Measurements from ENCODE around the gene ABCA8.

The ABCA8 gene

GRCh38 chr17:68870161-68870826 is 84.9 kb downstream of the ABCA8 start:
- Histone ChIP-seq H3K9me3 (ENCODE audit: insufficient read depth, low read length) (no peaks in the 10 kb centered on the region), H3K27ac (ENCODE audit: low read depth, low read length) (no peak overlapping the region), H3K79me2 (ENCODE audit: insufficient read depth, low read length) (no peaks in the 10 kb centered on the region), H4K20me1 (ENCODE audit: low read depth, low read length) (no peaks in the 10 kb centered on the region), H3K27me3 (ENCODE audit: low read length) (no peaks in the 10 kb centered on the region), H3F3A (ENCODE audit: insufficient read depth) (no peaks in the 10 kb centered on the region), H3K36me3 (ENCODE audit: low read length) (no peaks in the 10 kb centered on the region), H3K9ac (ENCODE audit: low read length) (no peak overlapping the region), H2AFZ (ENCODE audit: low read depth, low read length, severe bottlenecking) (no peak overlapping the region), H3K4me2 (ENCODE audit: low read depth, low read length, poor library complexity, severe bottlenecking) (no peak overlapping the region), H3K9me2 (replicated peaks; ENCODE audit: insufficient read depth, low read length) (no peaks in the 10 kb centered on the region), H3K4me3 (ENCODE audit: insufficient read depth, low read length, poor library complexity, severe bottlenecking) (no peak overlapping the region)
- TF ChIP-seq EZH2phosphoT487 (conservative IDR thresholded peaks at IDR 0.05; ENCODE audit: low read length) (no peak), CTCF (IDR thresholded peaks at IDR 0.05; ENCODE audit: insufficient read depth, low read length, poor library complexity, severe bottlenecking) (no peak)

GRCh38 chr17:68868708-68869107 is 86.5 kb downstream of the ABCA8 start:
- Histone ChIP-seq H3K9me2 (replicated peaks; ENCODE audit: insufficient read depth, low read length) (no peaks in the 10 kb centered on the region), H2AFZ (ENCODE audit: low read depth, low read length, severe bottlenecking) (no peak overlapping the region), H3K27ac (ENCODE audit: low read depth, low read length) (no peak overlapping the region), H3K9ac (ENCODE audit: low read length) (no peak overlapping the region), H3K79me2 (ENCODE audit: insufficient read depth, low read length) (no peaks in the 10 kb centered on the region), H3K9me3 (ENCODE audit: insufficient read depth, low read length) (no peaks in the 10 kb centered on the region), H3K4me3 (ENCODE audit: insufficient read depth, low read length, poor library complexity, severe bottlenecking) (no peak overlapping the region), H3K36me3 (ENCODE audit: low read length) (no peaks in the 10 kb centered on the region), H4K20me1 (ENCODE audit: low read depth, low read length) (no peaks in the 10 kb centered on the region), H3F3A (ENCODE audit: insufficient read depth) (no peaks in the 10 kb centered on the region), H3K4me2 (ENCODE audit: low read depth, low read length, poor library complexity, severe bottlenecking) (no peak overlapping the region), H3K27me3 (ENCODE audit: low read length) (no peaks in the 10 kb centered on the region)
- TF ChIP-seq CTCF (IDR thresholded peaks at IDR 0.05; ENCODE audit: insufficient read depth, low read length, poor library complexity, severe bottlenecking) = no peak
- TF ChIP-seq EZH2phosphoT487 (conservative IDR thresholded peaks at IDR 0.05; ENCODE audit: low read length) = no peak

GRCh38 chr17:68867759-68868516 is 87.3 kb downstream of the ABCA8 start:
- Histone ChIP-seq H2AFZ (ENCODE audit: low read depth, low read length, severe bottlenecking) (no peak overlapping the region), H3F3A (ENCODE audit: insufficient read depth) (no peaks in the 10 kb centered on the region), H3K36me3 (ENCODE audit: low read length) (no peaks in the 10 kb centered on the region), H3K9me2 (replicated peaks; ENCODE audit: insufficient read depth, low read length) (no peaks in the 10 kb centered on the region), H3K27me3 (ENCODE audit: low read length) (no peaks in the 10 kb centered on the region), H3K79me2 (ENCODE audit: insufficient read depth, low read length) (no peaks in the 10 kb centered on the region), H3K9ac (ENCODE audit: low read length) (no peak overlapping the region), H3K27ac (ENCODE audit: low read depth, low read length) (no peak overlapping the region), H3K9me3 (ENCODE audit: insufficient read depth, low read length) (no peaks in the 10 kb centered on the region), H3K4me3 (ENCODE audit: insufficient read depth, low read length, poor library complexity, severe bottlenecking) (no peak overlapping the region), H3K4me2 (ENCODE audit: low read depth, low read length, poor library complexity, severe bottlenecking) (no peak overlapping the region), H4K20me1 (ENCODE audit: low read depth, low read length) (no peaks in the 10 kb centered on the region)
- TF ChIP-seq EZH2phosphoT487 (conservative IDR thresholded peaks at IDR 0.05; ENCODE audit: low read length) = no peak
- TF ChIP-seq CTCF (IDR thresholded peaks at IDR 0.05; ENCODE audit: insufficient read depth, low read length, poor library complexity, severe bottlenecking) = no peak

Data from SU-DHL-6 (cell line).